DND-41 (cell line): ENCODE results near the gene NEDD4L.

ENCODE experiments used
- ATAC-seq: fragments of 200-7000 bp; cut with Tn5 transposase; 3 replicates; pipeline ENCODE4 v1.9.1; 2021; ENCODE audit warnings: low read depth; ENCODE audit not compliant: insufficient read depth
- DNase-seq: peaks from one replicate; pipeline ENCODE4 v3.0.0-alpha.2; 2020
- H2AFZ ChIP-seq: 2 replicates; pipeline ENCODE4 v1.6.0; 2012; ENCODE audit warnings: low read depth, low read length
- H3K27ac ChIP-seq: 2 replicates; pipeline ENCODE4 v1.5.1; 2012; ENCODE audit warnings: low read length, inconsistent platforms
- H3K27me3 ChIP-seq: fragments of 200-600 bp; sonication (generic); 2 replicates; pipeline ENCODE4 v1.6.0; 2012; ENCODE audit warnings: low read length, mild to moderate bottlenecking, inconsistent platforms; ENCODE audit not compliant: insufficient read depth, poor library complexity
- H3K36me3 ChIP-seq: 2 replicates; pipeline ENCODE4 v1.5.1; 2012; ENCODE audit warnings: low read length, inconsistent platforms; ENCODE audit not compliant: insufficient read depth
- H3K4me1 ChIP-seq: 2 replicates; pipeline ENCODE4 v1.5.1; 2012; ENCODE audit warnings: mild to moderate bottlenecking, low read length; ENCODE audit not compliant: insufficient read depth
- H3K4me2 ChIP-seq: 2 replicates; pipeline ENCODE4 v1.6.0; 2012; ENCODE audit warnings: mild to moderate bottlenecking, moderate library complexity, low read length, inconsistent platforms; ENCODE audit not compliant: insufficient read depth
- H3K4me3 ChIP-seq, 2 experiments: fragments of 200-600 bp in 1 of 2; shearing (Covaris generic) in 1 of 2; 2 replicates each; pipeline ENCODE4 v1.5.1; 2012 to 2016; ENCODE audit warnings: inconsistent platforms in 2 of 2, low read length in 2 of 2, mild to moderate bottlenecking in 2 of 2, low read depth in 1 of 2, moderate library complexity in 1 of 2
- H3K79me2 ChIP-seq: 2 replicates; pipeline ENCODE4 v1.6.0; 2012; ENCODE audit warnings: low read length, inconsistent platforms; ENCODE audit not compliant: insufficient read depth
- H3K9ac ChIP-seq: 2 replicates; pipeline ENCODE4 v1.6.0; 2012; ENCODE audit warnings: low read depth, mild to moderate bottlenecking, inconsistent platforms, low read length, moderate library complexity
- H3K9me3 ChIP-seq: 2 replicates; pipeline ENCODE4 v1.5.1; 2012; ENCODE audit warnings: low read length, moderate library complexity, mild to moderate bottlenecking, inconsistent platforms; ENCODE audit not compliant: insufficient read depth, severe bottlenecking
- H4K20me1 ChIP-seq: 2 replicates; pipeline ENCODE4 v1.6.0; 2012; ENCODE audit warnings: low read length; ENCODE audit not compliant: insufficient read depth
- EZH2 ChIP-seq: IDR thresholded peaks from 3 replicates; pipeline ENCODE4 v1.6.1; 2012; ENCODE audit warnings: borderline replicate concordance, low read depth, mild to moderate bottlenecking, moderate library complexity, low read length, inconsistent platforms; ENCODE audit not compliant: severe bottlenecking
- TF ChIP-seq, protein P1 (sequence below): IDR thresholded peaks from 2 replicates; pipeline ENCODE4 v1.5.1; 2012; ENCODE audit warnings: borderline replicate concordance, low read length, moderate library complexity, mild to moderate bottlenecking; ENCODE audit not compliant: poor library complexity, severe bottlenecking; ENCODE audit errors: extremely low read depth

The NEDD4L gene

GRCh38 chr18:58254873-58255511 is 211.0 kb downstream of the NEDD4L start:
- ATAC-seq, result no peak
- no peaks in the 10 kb centered on the region for H4K20me1 ChIP-seq
- TF ChIP-seq, protein P1, sequence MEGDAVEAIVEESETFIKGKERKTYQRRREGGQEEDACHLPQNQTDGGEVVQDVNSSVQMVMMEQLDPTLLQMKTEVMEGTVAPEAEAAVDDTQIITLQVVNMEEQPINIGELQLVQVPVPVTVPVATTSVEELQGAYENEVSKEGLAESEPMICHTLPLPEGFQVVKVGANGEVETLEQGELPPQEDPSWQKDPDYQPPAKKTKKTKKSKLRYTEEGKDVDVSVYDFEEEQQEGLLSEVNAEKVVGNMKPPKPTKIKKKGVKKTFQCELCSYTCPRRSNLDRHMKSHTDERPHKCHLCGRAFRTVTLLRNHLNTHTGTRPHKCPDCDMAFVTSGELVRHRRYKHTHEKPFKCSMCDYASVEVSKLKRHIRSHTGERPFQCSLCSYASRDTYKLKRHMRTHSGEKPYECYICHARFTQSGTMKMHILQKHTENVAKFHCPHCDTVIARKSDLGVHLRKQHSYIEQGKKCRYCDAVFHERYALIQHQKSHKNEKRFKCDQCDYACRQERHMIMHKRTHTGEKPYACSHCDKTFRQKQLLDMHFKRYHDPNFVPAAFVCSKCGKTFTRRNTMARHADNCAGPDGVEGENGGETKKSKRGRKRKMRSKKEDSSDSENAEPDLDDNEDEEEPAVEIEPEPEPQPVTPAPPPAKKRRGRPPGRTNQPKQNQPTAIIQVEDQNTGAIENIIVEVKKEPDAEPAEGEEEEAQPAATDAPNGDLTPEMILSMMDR, result no peak
- TF ChIP-seq EZH2, result no peak
- H2AFZ ChIP-seq, result no peak overlapping the region
- no peak overlapping the region for H3K9ac ChIP-seq
- no peak overlapping the region for H3K4me2 ChIP-seq
- H3K4me1 ChIP-seq, result no peaks in the 10 kb centered on the region
- H3K4me3 ChIP-seq, result no peak overlapping the region
- DNase-seq, result no peak
- H3K27me3 ChIP-seq, result no peaks in the 10 kb centered on the region
- no peak overlapping the region for H3K27ac ChIP-seq
- H3K79me2 ChIP-seq, result no peaks in the 10 kb centered on the region
- no peaks in the 10 kb centered on the region for H3K9me3 ChIP-seq
- H3K36me3 ChIP-seq, result no peaks in the 10 kb centered on the region

DNA sequence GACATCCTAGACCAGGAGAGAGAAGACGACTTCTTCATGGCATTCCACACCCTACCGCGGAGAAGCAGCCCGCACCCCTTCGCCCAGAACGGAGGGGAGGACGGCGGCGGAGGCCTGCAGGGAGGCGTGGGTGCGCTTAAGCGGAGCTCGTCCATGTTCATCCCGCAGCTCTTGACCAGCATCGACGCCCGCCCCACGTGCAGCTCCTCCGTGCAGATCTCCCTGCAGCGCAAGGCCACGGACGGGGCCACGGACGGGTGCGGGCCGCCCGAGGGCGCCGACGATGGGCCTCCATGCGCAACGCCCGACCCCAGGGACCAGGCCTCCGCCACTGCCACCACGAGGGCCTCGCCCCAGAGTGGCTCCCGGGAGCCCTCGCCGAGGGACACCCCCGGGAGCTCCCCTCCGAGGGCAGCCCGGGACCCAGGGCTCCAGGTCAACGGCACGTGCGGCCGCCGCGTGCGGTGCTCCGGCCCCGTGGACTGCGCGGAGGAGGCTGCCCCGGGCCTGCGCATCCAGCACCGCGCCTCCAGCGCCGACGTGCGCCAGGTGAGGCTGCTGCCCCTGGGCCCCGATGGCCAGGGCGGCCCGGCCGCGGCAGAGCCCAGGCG is 211.8 kb downstream of the NEDD4L start:
- H3K79me2 ChIP-seq, result no peaks in the 10 kb centered on the region
- H3K9me3 ChIP-seq, result no peaks in the 10 kb centered on the region
- H3K4me2 ChIP-seq, result no peak overlapping the region
- H3K27ac ChIP-seq, result no peak overlapping the region
- no peaks in the 10 kb centered on the region for H3K4me1 ChIP-seq
- no peaks in the 10 kb centered on the region for H3K27me3 ChIP-seq
- ATAC-seq, result no peak
- no peak for DNase-seq
- H2AFZ ChIP-seq, result no peak overlapping the region
- no peaks in the 10 kb centered on the region for H3K36me3 ChIP-seq
- TF ChIP-seq, protein P1, result no peak
- no peak for TF ChIP-seq EZH2
- H3K4me3 ChIP-seq, result no peak overlapping the region
- H4K20me1 ChIP-seq, result no peaks in the 10 kb centered on the region
- H3K9ac ChIP-seq, result no peak overlapping the region

DNA sequence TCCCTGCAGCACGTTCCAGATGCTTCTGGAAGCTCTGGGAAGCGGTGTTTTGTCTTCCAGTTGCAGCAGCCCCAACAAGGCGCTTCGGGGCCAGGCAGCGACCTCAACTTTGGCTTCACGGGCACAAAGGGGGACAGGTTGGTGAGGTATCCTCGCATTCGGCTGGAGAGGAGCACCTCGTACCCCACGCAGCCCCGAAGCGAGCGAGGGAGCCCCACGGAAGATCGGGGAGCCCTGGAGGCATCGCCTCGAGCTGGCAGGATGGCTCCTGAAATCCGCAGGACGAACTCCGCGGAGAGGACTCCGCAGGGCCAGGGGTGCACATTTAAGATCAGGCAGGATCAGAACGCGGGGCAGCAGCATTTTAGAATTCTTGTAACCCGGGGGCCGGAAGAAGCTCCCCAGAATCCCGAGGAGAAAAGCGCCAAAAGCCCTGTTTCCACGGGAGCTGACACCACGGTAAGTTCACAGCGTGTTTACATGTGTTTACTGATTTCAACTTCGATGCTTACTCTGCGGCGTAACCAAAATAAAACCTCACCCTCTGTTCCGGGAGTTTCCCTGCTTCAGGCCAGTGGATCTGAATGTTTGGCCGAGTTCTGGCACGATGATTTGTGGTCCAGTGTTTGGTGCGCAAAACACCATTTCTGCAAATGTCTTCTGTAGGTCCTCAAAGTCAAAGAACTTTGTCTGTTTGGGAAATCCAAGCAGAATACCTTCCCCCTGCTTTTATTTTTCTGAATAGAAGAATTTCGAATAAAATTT is 212.5 kb downstream of the NEDD4L start:
- no peak overlapping the region for H3K27ac ChIP-seq
- H3K4me3 ChIP-seq, result no peak overlapping the region
- H3K79me2 ChIP-seq, result no peaks in the 10 kb centered on the region
- no peak overlapping the region for H2AFZ ChIP-seq
- no peak overlapping the region for H3K4me2 ChIP-seq
- no peaks in the 10 kb centered on the region for H3K4me1 ChIP-seq
- TF ChIP-seq, protein P1, result no peak
- no peak for TF ChIP-seq EZH2
- ATAC-seq, result no peak
- no peak for DNase-seq
- no peaks in the 10 kb centered on the region for H3K27me3 ChIP-seq
- no peaks in the 10 kb centered on the region for H3K36me3 ChIP-seq
- H3K9ac ChIP-seq, result no peak overlapping the region
- H3K9me3 ChIP-seq, result no peaks in the 10 kb centered on the region
- H4K20me1 ChIP-seq, result no peaks in the 10 kb centered on the region
